ENCODE results near the gene NKX2-2.
"Not testable (repeated sequence)": the region's sequence is repeated elsewhere in the genome, so short reads cannot be mapped to it uniquely, and the experiment has no call there.

Gene NKX2-2

GRCh38 chr20:21500599-21500998 lies 13.3 kb downstream of the NKX2-2 start:
- Histone ChIP-seq H3K4me1 (ENCODE audit: control insufficient read depth, insufficient read depth, low read length) (no peaks in the 10 kb centered on the region), H3K36me3 (ENCODE audit: control insufficient read depth, insufficient read depth, low read length) (no peaks in the 10 kb centered on the region), H3K9ac (ENCODE audit: low read length) (no peak overlapping the region), H3K27ac (ENCODE audit: low read depth, low read length) (no peak overlapping the region), H3K27me3 (ENCODE audit: control insufficient read depth, insufficient read depth, low read length) (peaks cover 6% of the 10 kb centered on the region), H3K4me3 (ENCODE audit: low read length) (no peak overlapping the region)

GRCh38 chr20:21499641-21500040 lies 14.2 kb downstream of the NKX2-2 start:
- no peak overlapping the region for H3K9ac ChIP-seq (ENCODE audit: low read length)
- no peak overlapping the region for H3K27ac ChIP-seq (ENCODE audit: low read depth, low read length)
- H3K36me3 ChIP-seq (ENCODE audit: control insufficient read depth, insufficient read depth, low read length) = no peaks in the 10 kb centered on the region
- H3K4me1 ChIP-seq (ENCODE audit: control insufficient read depth, insufficient read depth, low read length) = no peaks in the 10 kb centered on the region
- no peak overlapping the region for H3K4me3 ChIP-seq (ENCODE audit: low read length)
- H3K27me3 ChIP-seq (ENCODE audit: control insufficient read depth, insufficient read depth, low read length) = peaks cover 6% of the 10 kb centered on the region

- Histone ChIP-seq H3K9ac (ENCODE audit: low read length) (no peak overlapping the region), H3K4me1 (ENCODE audit: control insufficient read depth, insufficient read depth, low read length) (no peaks in the 10 kb centered on the region), H3K27me3 (ENCODE audit: control insufficient read depth, insufficient read depth, low read length) (peaks cover 2% of the 10 kb centered on the region), H3K36me3 (ENCODE audit: control insufficient read depth, insufficient read depth, low read length) (no peaks in the 10 kb centered on the region), H3K4me3 (ENCODE audit: low read length) (no peak overlapping the region), H3K27ac (ENCODE audit: low read depth, low read length) (no peak overlapping the region)
Observed at GRCh38 chr20:21498635-21499034, 15.2 kb downstream of the NKX2-2 start.

- no peaks in the 10 kb centered on the region for H3K4me1 ChIP-seq (ENCODE audit: control insufficient read depth, insufficient read depth, low read length)
- no peak overlapping the region for H3K27ac ChIP-seq (ENCODE audit: low read depth, low read length)
- peaks cover 2% of the 10 kb centered on the region for H3K27me3 ChIP-seq (ENCODE audit: control insufficient read depth, insufficient read depth, low read length)
- H3K4me3 ChIP-seq (ENCODE audit: low read length) = no peak overlapping the region
- H3K36me3 ChIP-seq (ENCODE audit: control insufficient read depth, insufficient read depth, low read length) = no peaks in the 10 kb centered on the region
- no peak overlapping the region for H3K9ac ChIP-seq (ENCODE audit: low read length)
Observed at GRCh38 chr20:21498195-21498594, 15.7 kb downstream of the NKX2-2 start.

- peaks cover 2% of the 10 kb centered on the region for H3K27me3 ChIP-seq (ENCODE audit: control insufficient read depth, insufficient read depth, low read length)
- no peaks in the 10 kb centered on the region for H3K4me1 ChIP-seq (ENCODE audit: control insufficient read depth, insufficient read depth, low read length)
- no peaks in the 10 kb centered on the region for H3K36me3 ChIP-seq (ENCODE audit: control insufficient read depth, insufficient read depth, low read length)
- H3K9ac ChIP-seq (ENCODE audit: low read length) = no peak overlapping the region
- H3K4me3 ChIP-seq (ENCODE audit: low read length) = no peak overlapping the region
- no peak overlapping the region for H3K27ac ChIP-seq (ENCODE audit: low read depth, low read length)
Observed at GRCh38 chr20:21496452-21496851, 17.4 kb downstream of the NKX2-2 start.

GRCh38 chr20:21493049-21493448 lies 20.8 kb downstream of the NKX2-2 start:
- no peak overlapping the region for H3K27ac ChIP-seq (ENCODE audit: low read depth, low read length)
- no peaks in the 10 kb centered on the region for H3K36me3 ChIP-seq (ENCODE audit: control insufficient read depth, insufficient read depth, low read length)
- peaks cover 2% of the 10 kb centered on the region for H3K27me3 ChIP-seq (ENCODE audit: control insufficient read depth, insufficient read depth, low read length)
- no peak overlapping the region for H3K9ac ChIP-seq (ENCODE audit: low read length)
- no peak overlapping the region for H3K4me3 ChIP-seq (ENCODE audit: low read length)
- no peaks in the 10 kb centered on the region for H3K4me1 ChIP-seq (ENCODE audit: control insufficient read depth, insufficient read depth, low read length)

- Histone ChIP-seq H3K36me3 (ENCODE audit: control insufficient read depth, insufficient read depth, low read length) (no peaks in the 10 kb centered on the region), H3K27ac (ENCODE audit: low read depth, low read length) (no peak overlapping the region), H3K9ac (ENCODE audit: low read length) (no peak overlapping the region), H3K27me3 (ENCODE audit: control insufficient read depth, insufficient read depth, low read length) (no peaks in the 10 kb centered on the region), H3K4me3 (ENCODE audit: low read length) (no peak overlapping the region), H3K4me1 (ENCODE audit: control insufficient read depth, insufficient read depth, low read length) (no peaks in the 10 kb centered on the region)
Observed at GRCh38 chr20:21490105-21490504, 23.8 kb downstream of the NKX2-2 start.

- not testable (repeated sequence) for H3K4me3 ChIP-seq (ENCODE audit: low read length); H3K27ac ChIP-seq (ENCODE audit: low read depth, low read length); H3K27me3 ChIP-seq (ENCODE audit: control insufficient read depth, insufficient read depth, low read length); H3K36me3 ChIP-seq (ENCODE audit: control insufficient read depth, insufficient read depth, low read length); H3K9ac ChIP-seq (ENCODE audit: low read length); H3K4me1 ChIP-seq (ENCODE audit: control insufficient read depth, insufficient read depth, low read length)
Observed at GRCh38 chr20:21480144-21480543, 33.7 kb downstream of the NKX2-2 start.

GRCh38 chr20:21465799-21466198 lies 48.1 kb downstream of the NKX2-2 start:
- no peaks in the 10 kb centered on the region for H3K4me1 ChIP-seq (ENCODE audit: control insufficient read depth, insufficient read depth, low read length)
- no peak overlapping the region for H3K9ac ChIP-seq (ENCODE audit: low read length)
- no peaks in the 10 kb centered on the region for H3K27me3 ChIP-seq (ENCODE audit: control insufficient read depth, insufficient read depth, low read length)

GRCh38 chr20:21464916-21465315 lies 48.9 kb downstream of the NKX2-2 start:
- no peaks in the 10 kb centered on the region for H3K4me1 ChIP-seq (ENCODE audit: control insufficient read depth, insufficient read depth, low read length)
- no peak overlapping the region for H3K9ac ChIP-seq (ENCODE audit: low read length)
- H3K36me3 ChIP-seq (ENCODE audit: control insufficient read depth, insufficient read depth, low read length) = no peaks in the 10 kb centered on the region
- H3K27ac ChIP-seq (ENCODE audit: low read depth, low read length) = no peak overlapping the region
- no peak overlapping the region for H3K4me3 ChIP-seq (ENCODE audit: low read length)
- H3K27me3 ChIP-seq (ENCODE audit: control insufficient read depth, insufficient read depth, low read length) = no peaks in the 10 kb centered on the region

More at GRCh38 chr20:21465799-21466198, 48.1 kb downstream of the NKX2-2 start:
- Histone ChIP-seq H3K27ac (ENCODE audit: low read depth, low read length) (no peak overlapping the region), H3K4me3 (ENCODE audit: low read length) (no peak overlapping the region), H3K36me3 (ENCODE audit: control insufficient read depth, insufficient read depth, low read length) (no peaks in the 10 kb centered on the region)
